Mesendoderm (in vitro differentiated cells): ENCODE data around the gene ZNF341.
"Not testable (repeated sequence)": the region's sequence is repeated elsewhere in the genome, so short reads cannot be mapped to it uniquely, and the experiment has no call there.

Experiments used
- DNase-seq: peaks from one replicate; pipeline ENCODE4 v3.0.0; 2013
- H2AK5ac ChIP-seq: 2 replicates; pipeline ENCODE4 v1.6.1; 2013; ENCODE audit warnings: low read length, inconsistent platforms
- H2BK120ac ChIP-seq: 2 replicates; pipeline ENCODE4 v1.6.1; 2013; ENCODE audit warnings: low read depth, mild to moderate bottlenecking, low read length, moderate library complexity, mixed read lengths
- H2BK15ac ChIP-seq: replicated peaks from 2 replicates; pipeline ENCODE4 v1.6.1; 2013; ENCODE audit warnings: low read depth, mild to moderate bottlenecking, moderate library complexity
- H2BK5ac ChIP-seq: 2 replicates; pipeline ENCODE4 v1.6.1; 2013; ENCODE audit warnings: low read length, inconsistent platforms
- H3K18ac ChIP-seq: 2 replicates; pipeline ENCODE4 v1.6.1; 2013; ENCODE audit warnings: mild to moderate bottlenecking, low read length, mixed read lengths
- H3K23ac ChIP-seq: one replicate; pipeline ENCODE4 v1.6.1; 2013; ENCODE audit warnings: low read length
- H3K27ac ChIP-seq: 2 replicates; pipeline ENCODE4 v1.5.1; 2013; ENCODE audit warnings: low read depth, mild to moderate bottlenecking, inconsistent platforms, low read length, moderate library complexity
- H3K27me3 ChIP-seq: 2 replicates; pipeline ENCODE4 v1.6.1; 2013; ENCODE audit warnings: low read length, control low read depth, mild to moderate bottlenecking, inconsistent platforms; ENCODE audit not compliant: insufficient read depth, poor library complexity
- H3K36me3 ChIP-seq: 2 replicates; pipeline ENCODE4 v1.6.1; 2013; ENCODE audit warnings: low read length, inconsistent platforms; ENCODE audit not compliant: control insufficient read depth, insufficient read depth
- H3K4ac ChIP-seq: one replicate; pipeline ENCODE4 v1.6.1; 2013; ENCODE audit warnings: low read depth, mild to moderate bottlenecking, low read length, moderate library complexity
- H3K4me1 ChIP-seq: 2 replicates; pipeline ENCODE4 v1.6.1; 2013; ENCODE audit warnings: low read depth, low read length, inconsistent platforms; ENCODE audit not compliant: control insufficient read depth
- H3K4me2 ChIP-seq: 2 replicates; pipeline ENCODE4 v1.6.1; 2013; ENCODE audit warnings: low read length
- H3K4me3 ChIP-seq: 2 replicates; pipeline ENCODE4 v1.5.1; 2013; ENCODE audit warnings: mild to moderate bottlenecking, low read length
- H3K56ac ChIP-seq: one replicate; pipeline ENCODE4 v1.6.1; 2013; ENCODE audit warnings: low read length
- H3K79me1 ChIP-seq: 2 replicates; pipeline ENCODE4 v1.6.1; 2013; ENCODE audit warnings: low read length, inconsistent platforms
- H3K79me2 ChIP-seq: 2 replicates; pipeline ENCODE4 v1.6.1; 2013; ENCODE audit warnings: mild to moderate bottlenecking, low read length; ENCODE audit not compliant: control insufficient read depth, insufficient read depth
- H3K9ac ChIP-seq: 2 replicates; pipeline ENCODE4 v1.6.1; 2013; ENCODE audit warnings: low read length, inconsistent platforms
- H4K5ac ChIP-seq: one replicate; pipeline ENCODE4 v1.6.1; 2013; ENCODE audit warnings: low read length
- H4K8ac ChIP-seq: one replicate; pipeline ENCODE4 v1.6.1; 2013; ENCODE audit warnings: low read depth, mild to moderate bottlenecking, control low read depth, low read length, moderate library complexity
- WGBS: extraction: QIAGEN DNeasy Blood & Tissue Kit; methylation state at CpG from one replicate; pipeline ENCODE4 v1.1.7; 2013; ENCODE audit warnings: low lambda C conversion rate, missing lambda C conversion rate; ENCODE audit not compliant: insufficient coverage; ENCODE audit errors: extremely low coverage; 5-methylcytosine and 5-hydroxymethylcytosine counted together

ZNF341 gene

GRCh38 chr20:33791959-33792597, 60.3 kb downstream of the ZNF341 start:
- H4K5ac ChIP-seq: no peak overlapping the region
- no peak overlapping the region for H2BK120ac ChIP-seq
- peak; percentile 40 for DNase-seq
- H3K4me1 ChIP-seq: no peaks in the 10 kb centered on the region
- H3K4me2 ChIP-seq: no peak overlapping the region
- no peaks in the 10 kb centered on the region for H3K27me3 ChIP-seq
- no peaks in the 10 kb centered on the region for H3K79me2 ChIP-seq
- WGBS: no CpG with 5 or more reads among the region's 13 CpGs
- no peak overlapping the region for H3K27ac ChIP-seq
- no peak overlapping the region for H3K56ac ChIP-seq
- peaks cover 1% of the 10 kb centered on the region for H3K36me3 ChIP-seq
- H3K18ac ChIP-seq: no peak overlapping the region
- no peak overlapping the region for H3K9ac ChIP-seq
- no peak overlapping the region for H3K4me3 ChIP-seq
- no peak overlapping the region for H4K8ac ChIP-seq
- H3K23ac ChIP-seq: no peak overlapping the region
- no peak overlapping the region for H3K4ac ChIP-seq
- H2BK15ac ChIP-seq: no peak overlapping the region
- no peak overlapping the region for H2BK5ac ChIP-seq
- H3K79me1 ChIP-seq: no peaks in the 10 kb centered on the region
- no peak overlapping the region for H2AK5ac ChIP-seq

- WGBS: no CpG with 5 or more reads among the region's 3 CpGs
- not testable (repeated sequence) for H3K4me1 ChIP-seq, H3K23ac ChIP-seq, H3K27me3 ChIP-seq, H3K4me3 ChIP-seq, H2BK5ac ChIP-seq, H2AK5ac ChIP-seq, H3K27ac ChIP-seq, H4K5ac ChIP-seq, DNase-seq, H3K18ac ChIP-seq, H3K36me3 ChIP-seq, H3K4ac ChIP-seq, H3K79me2 ChIP-seq, H2BK15ac ChIP-seq, H2BK120ac ChIP-seq, H3K79me1 ChIP-seq, H4K8ac ChIP-seq, H3K9ac ChIP-seq, H3K56ac ChIP-seq, H3K4me2 ChIP-seq
Observed at GRCh38 chr20:33792598-33792989, 60.8 kb downstream of the ZNF341 start.

GRCh38 chr20:33793011-33793931, 61.5 kb downstream of the ZNF341 start:
- no peaks in the 10 kb centered on the region for H3K4me1 ChIP-seq
- H3K27me3 ChIP-seq: no peaks in the 10 kb centered on the region
- H3K4me3 ChIP-seq: no peak overlapping the region
- no peak overlapping the region for H3K4me2 ChIP-seq
- H3K36me3 ChIP-seq: peaks cover 1% of the 10 kb centered on the region
- no CpG with 5 or more reads among the region's 21 CpGs for WGBS
- no peak overlapping the region for H2BK15ac ChIP-seq
- no peaks in the 10 kb centered on the region for H3K79me2 ChIP-seq
- H3K9ac ChIP-seq: no peak overlapping the region
- H2BK120ac ChIP-seq: no peak overlapping the region
- no peak overlapping the region for H2BK5ac ChIP-seq
- H3K23ac ChIP-seq: no peak overlapping the region
- peak; percentile 39 for DNase-seq
- H3K27ac ChIP-seq: no peak overlapping the region
- no peak overlapping the region for H3K18ac ChIP-seq
- no peak overlapping the region for H4K8ac ChIP-seq
- no peak overlapping the region for H2AK5ac ChIP-seq
- no peaks in the 10 kb centered on the region for H3K79me1 ChIP-seq
- no peak overlapping the region for H3K4ac ChIP-seq
- H3K56ac ChIP-seq: no peak overlapping the region
- H4K5ac ChIP-seq: no peak overlapping the region

- H3K4me2 ChIP-seq: no peak overlapping the region
- H3K18ac ChIP-seq: no peak overlapping the region
- peaks cover 1% of the 10 kb centered on the region for H3K36me3 ChIP-seq
- no peaks in the 10 kb centered on the region for H3K27me3 ChIP-seq
- H2BK15ac ChIP-seq: no peak overlapping the region
- H3K79me2 ChIP-seq: no peaks in the 10 kb centered on the region
- H3K79me1 ChIP-seq: no peaks in the 10 kb centered on the region
- no peak for DNase-seq
- H3K56ac ChIP-seq: no peak overlapping the region
- no peak overlapping the region for H2BK120ac ChIP-seq
- H4K5ac ChIP-seq: no peak overlapping the region
- no peak overlapping the region for H3K27ac ChIP-seq
- WGBS: no CpG with 5 or more reads among the region's 9 CpGs
- H2AK5ac ChIP-seq: no peak overlapping the region
- H2BK5ac ChIP-seq: no peak overlapping the region
- no peaks in the 10 kb centered on the region for H3K4me1 ChIP-seq
- no peak overlapping the region for H3K4ac ChIP-seq
- no peak overlapping the region for H3K23ac ChIP-seq
- H4K8ac ChIP-seq: no peak overlapping the region
- no peak overlapping the region for H3K4me3 ChIP-seq
- no peak overlapping the region for H3K9ac ChIP-seq
Observed at GRCh38 chr20:33796263-33796906, 64.6 kb downstream of the ZNF341 start.

GRCh38 chr20:33796907-33797544, 65.2 kb downstream of the ZNF341 start:
- no peaks in the 10 kb centered on the region for H3K79me1 ChIP-seq
- no peak overlapping the region for H2BK15ac ChIP-seq
- H2BK5ac ChIP-seq: no peak overlapping the region
- no peak overlapping the region for H3K4me3 ChIP-seq
- no peak overlapping the region for H2BK120ac ChIP-seq
- H3K79me2 ChIP-seq: no peaks in the 10 kb centered on the region
- H4K5ac ChIP-seq: no peak overlapping the region
- no peaks in the 10 kb centered on the region for H3K36me3 ChIP-seq
- H3K4me2 ChIP-seq: no peak overlapping the region
- no peaks in the 10 kb centered on the region for H3K27me3 ChIP-seq
- H4K8ac ChIP-seq: no peak overlapping the region
- H3K27ac ChIP-seq: no peak overlapping the region
- no peak overlapping the region for H3K4ac ChIP-seq
- H3K9ac ChIP-seq: no peak overlapping the region
- no peak overlapping the region for H3K56ac ChIP-seq
- no peak overlapping the region for H3K23ac ChIP-seq
- no peak overlapping the region for H2AK5ac ChIP-seq
- no peaks in the 10 kb centered on the region for H3K4me1 ChIP-seq
- 100% methylated on average over 1 of the region's 5 CpGs for WGBS
- DNase-seq: no peak
- no peak overlapping the region for H3K18ac ChIP-seq
